Activated CD8-positive, alpha-beta memory T cell treated with anti-CD3 and anti-CD28 coated beads, Interleukin-2, amount 50 U/mL, for 48 hours (primary cell): ENCODE results near the gene PSMD1.
"Not testable (repeated sequence)": the region's sequence is repeated elsewhere in the genome, so short reads cannot be mapped to it uniquely, and the experiment has no call there.

ENCODE experiments used
- DNase-seq: peaks from one replicate; pipeline ENCODE4 v3.0.0-alpha.2; 2020

PSMD1 gene

GRCh38 chr2:231058761-231059550 is 2.3 kb downstream of the PSMD1 start:
- DNase-seq, result no peak

- DNase-seq, result no peak
Observed at GRCh38 chr2:231059756-231060155, 3.1 kb downstream of the PSMD1 start.

- no peak for DNase-seq
Observed at GRCh38 chr2:231062776-231063175, 6.1 kb downstream of the PSMD1 start.

- DNase-seq, result no peak
Observed at GRCh38 chr2:231063347-231063746, 6.7 kb downstream of the PSMD1 start.

- DNase-seq, result no peak
Observed at GRCh38 chr2:231065966-231066365, 9.3 kb downstream of the PSMD1 start.

GRCh38 chr2:231067531-231067930 is 10.9 kb downstream of the PSMD1 start:
- not testable (repeated sequence) for DNase-seq

GRCh38 chr2:231068525-231069222 is 12.0 kb downstream of the PSMD1 start:
- no peak for DNase-seq

- no peak for DNase-seq
Observed at GRCh38 chr2:231069379-231070054, 12.8 kb downstream of the PSMD1 start.

- DNase-seq, result no peak
Observed at GRCh38 chr2:231084565-231084964, 27.9 kb downstream of the PSMD1 start.

GRCh38 chr2:231088754-231089153 is 32.1 kb downstream of the PSMD1 start:
- DNase-seq, result no peak

- no peak for DNase-seq
Observed at GRCh38 chr2:231093933-231094332, 37.3 kb downstream of the PSMD1 start.

GRCh38 chr2:231094736-231095346 is 38.2 kb downstream of the PSMD1 start:
- DNase-seq, result no peak

- DNase-seq, result no peak
Observed at GRCh38 chr2:231099918-231100317, 43.3 kb downstream of the PSMD1 start.

- not testable (repeated sequence) for DNase-seq
Observed at GRCh38 chr2:231100321-231100720, 43.7 kb downstream of the PSMD1 start.

GRCh38 chr2:231100990-231101389 is 44.3 kb downstream of the PSMD1 start:
- DNase-seq, result no peak

- DNase-seq, result no peak
Observed at GRCh38 chr2:231102772-231103171, 46.1 kb downstream of the PSMD1 start.

- DNase-seq, result no peak
Observed at GRCh38 chr2:231104115-231104713, 47.5 kb downstream of the PSMD1 start.

GRCh38 chr2:231110551-231110950 is 53.9 kb downstream of the PSMD1 start:
- no peak for DNase-seq

GRCh38 chr2:231111987-231112386 is 55.3 kb downstream of the PSMD1 start:
- DNase-seq, result no peak

GRCh38 chr2:231113489-231113888 is 56.8 kb downstream of the PSMD1 start:
- no peak for DNase-seq

- no peak for DNase-seq
Observed at GRCh38 chr2:231115651-231116050, 59.0 kb downstream of the PSMD1 start.

GRCh38 chr2:231117148-231117547 is 60.5 kb downstream of the PSMD1 start:
- DNase-seq, result no peak
